Vagina (tissue), 2 donors: ENCODE results near the gene KMT2E. TPM values are rescaled to one million over a fixed set of nuclear protein-coding genes. Genes with fewer than 3 reads are reported as not detected.

ENCODE experiments used
- DNase-seq, 2 donors: peaks; one replicate each; pipeline ENCODE4 v3.0.0-alpha.2; 2017; ENCODE audit errors: extremely low spot score in 2 of 2
- H3K27ac ChIP-seq: fragments of 200-600 bp; sonication (generic); one replicate; pipeline ENCODE4 v1.5.1; 2019
- H3K27me3 ChIP-seq: fragments of 200-600 bp; sonication (generic); one replicate; pipeline ENCODE4 v1.5.1; 2019
- H3K36me3 ChIP-seq, 2 donors: fragments of 200-600 bp; sonication (generic); one replicate each; pipeline ENCODE4 v1.5.1; 2017 to 2019
- H3K4me1 ChIP-seq: fragments of 200-600 bp; sonication (generic); one replicate; pipeline ENCODE4 v1.5.1; 2019
- H3K4me3 ChIP-seq, 2 donors: fragments of 200-600 bp; sonication (generic); 1 replicate in 1 of 2; 2 replicates in 1 of 2; pipeline ENCODE4 v1.5.1; 2016 to 2019
- H3K9me3 ChIP-seq: fragments of 200-600 bp; sonication (generic); one replicate; pipeline ENCODE4 v1.5.1; 2019
- CTCF ChIP-seq, 3 experiments: fragments of 450-650 bp in 2 of 3; fragments of 200-600 bp in 1 of 3; sonication (generic) in 1 of 3; IDR thresholded peaks; one replicate each; pipeline ENCODE4 v1.5.1; 2017 to 2019; ENCODE audit warnings: antibody characterized with exemption in 3 of 3, mild to moderate bottlenecking in 2 of 3, moderate library complexity in 2 of 3
- POLR2A ChIP-seq, 2 donors: fragments of 450-650 bp; IDR thresholded peaks; one replicate each; pipeline ENCODE4 v1.6.1; 2017; ENCODE audit warnings: antibody characterized with exemption in 2 of 2, mild to moderate bottlenecking in 2 of 2, moderate library complexity in 2 of 2
- POLR2AphosphoS5 ChIP-seq, 2 donors: sonication (generic); formaldehyde crosslinking; IDR thresholded peaks; one replicate each; pipeline ENCODE4 v1.9.0; 2017; ENCODE audit warnings: antibody characterized with exemption in 2 of 2, mild to moderate bottlenecking in 2 of 2, low read depth in 1 of 2; ENCODE audit not compliant: insufficient read depth in 1 of 2
- intact Hi-C: fragments of 100-400 bp; cut with DNase I; formaldehyde crosslinking; loops from one replicate; pipeline ENCODE4 v1.15.1; 2023
- total RNA-seq: library from RNA; depleted of rRNA; stranded (reverse); fragments of >200 nt; gene quantifications from one replicate; pipeline ENCODE4 v1.2.3, GENCODE V29; 2016

Gene KMT2E
- total RNA-seq, 1 donor from 2014 or later, result 98.7 TPM

GRCh38 chr7:105125745-105126144, 111.7 kb downstream of the KMT2E start:
- H3K36me3 ChIP-seq, result no peaks in the 10 kb centered on the region
- H3K27me3 ChIP-seq, result no peaks in the 10 kb centered on the region
- no peak overlapping the region for H3K27ac ChIP-seq
- H3K4me3 ChIP-seq, result no peak overlapping the region
- no peak for DNase-seq
- H3K4me1 ChIP-seq, result no peaks in the 10 kb centered on the region
- intact Hi-C loops, result no loop called here
- no peaks in the 10 kb centered on the region for H3K9me3 ChIP-seq
- TF ChIP-seq CTCF (IDR thresholded peaks at IDR 0.05) (no peak), POLR2A (IDR thresholded peaks at IDR 0.05) (no peak), POLR2AphosphoS5 (IDR thresholded peaks at IDR 0.05; ENCODE audit: insufficient read depth in 1 of 2, low read depth in 1 of 2) (no peak)

- Histone ChIP-seq H3K27ac (no peak overlapping the region), H3K27me3 (no peaks in the 10 kb centered on the region), H3K9me3 (no peaks in the 10 kb centered on the region), H3K36me3 (no peaks in the 10 kb centered on the region), H3K4me1 (no peaks in the 10 kb centered on the region), H3K4me3 (no peak overlapping the region)
- TF ChIP-seq POLR2A (IDR thresholded peaks at IDR 0.05), result no peak
- no peak for TF ChIP-seq POLR2AphosphoS5 (IDR thresholded peaks at IDR 0.05; ENCODE audit: insufficient read depth in 1 of 2, low read depth in 1 of 2)
- no peak for TF ChIP-seq CTCF (IDR thresholded peaks at IDR 0.05)
- DNase-seq, result no peak
- intact Hi-C loops, result no loop called here
Measured at GRCh38 chr7:105126436-105126975, 112.5 kb downstream of the KMT2E start.

- H3K27ac ChIP-seq, result no peak overlapping the region
- peaks cover 0 to 3% of the 10 kb centered on the region in 2 donors for H3K36me3 ChIP-seq
- no peaks in the 10 kb centered on the region for H3K27me3 ChIP-seq
- intact Hi-C loops, result no loop called here
- DNase-seq, result no peak
- H3K4me3 ChIP-seq, result no peak overlapping the region
- TF ChIP-seq POLR2AphosphoS5 (IDR thresholded peaks at IDR 0.05; ENCODE audit: insufficient read depth in 1 of 2, low read depth in 1 of 2) (no peak), POLR2A (IDR thresholded peaks at IDR 0.05) (no peak), CTCF (IDR thresholded peaks at IDR 0.05) (no peak)
- no peaks in the 10 kb centered on the region for H3K4me1 ChIP-seq
- H3K9me3 ChIP-seq, result no peaks in the 10 kb centered on the region
Measured at GRCh38 chr7:105127179-105127578, 113.2 kb downstream of the KMT2E start.

GRCh38 chr7:105130048-105130447, 116.0 kb downstream of the KMT2E start:
- H3K27ac ChIP-seq, result no peak overlapping the region
- no peaks in the 10 kb centered on the region for H3K4me1 ChIP-seq
- peaks cover 0 to 14% of the 10 kb centered on the region in 2 donors for H3K36me3 ChIP-seq
- intact Hi-C loops, result no loop called here
- TF ChIP-seq POLR2AphosphoS5 (IDR thresholded peaks at IDR 0.05; ENCODE audit: insufficient read depth in 1 of 2, low read depth in 1 of 2) (no peak), POLR2A (IDR thresholded peaks at IDR 0.05) (no peak), CTCF (IDR thresholded peaks at IDR 0.05) (no peak)
- no peak overlapping the region for H3K4me3 ChIP-seq
- no peaks in the 10 kb centered on the region for H3K9me3 ChIP-seq
- H3K27me3 ChIP-seq, result no peaks in the 10 kb centered on the region
- no peak for DNase-seq

GRCh38 chr7:105130580-105130979, 116.6 kb downstream of the KMT2E start:
- peaks cover 0 to 14% of the 10 kb centered on the region in 2 donors for H3K36me3 ChIP-seq
- H3K27ac ChIP-seq, result no peak overlapping the region
- H3K4me3 ChIP-seq, result no peak overlapping the region
- H3K9me3 ChIP-seq, result no peaks in the 10 kb centered on the region
- intact Hi-C loops, result no loop called here
- no peak for TF ChIP-seq CTCF (IDR thresholded peaks at IDR 0.05)
- H3K27me3 ChIP-seq, result no peaks in the 10 kb centered on the region
- no peak for DNase-seq
- no peaks in the 10 kb centered on the region for H3K4me1 ChIP-seq
